ENCODE data around the gene DMXL2. TPM values are rescaled to one million over a fixed set of nuclear protein-coding genes. Genes with fewer than 3 reads are reported as not detected.

Gene DMXL2
- total and polyA plus RNA-seq, 2 experiments from 2014 or later, result 6.1 to 61.1 TPM

GRCh38 chr15:51619331-51620035 lies 3.1 kb downstream of the DMXL2 start (continued):
- TF ChIP-seq STAT1 (IDR thresholded peaks at IDR 0.05; ENCODE audit: unreplicated experiment), result no peak
- TF ChIP-seq, protein P1, sequence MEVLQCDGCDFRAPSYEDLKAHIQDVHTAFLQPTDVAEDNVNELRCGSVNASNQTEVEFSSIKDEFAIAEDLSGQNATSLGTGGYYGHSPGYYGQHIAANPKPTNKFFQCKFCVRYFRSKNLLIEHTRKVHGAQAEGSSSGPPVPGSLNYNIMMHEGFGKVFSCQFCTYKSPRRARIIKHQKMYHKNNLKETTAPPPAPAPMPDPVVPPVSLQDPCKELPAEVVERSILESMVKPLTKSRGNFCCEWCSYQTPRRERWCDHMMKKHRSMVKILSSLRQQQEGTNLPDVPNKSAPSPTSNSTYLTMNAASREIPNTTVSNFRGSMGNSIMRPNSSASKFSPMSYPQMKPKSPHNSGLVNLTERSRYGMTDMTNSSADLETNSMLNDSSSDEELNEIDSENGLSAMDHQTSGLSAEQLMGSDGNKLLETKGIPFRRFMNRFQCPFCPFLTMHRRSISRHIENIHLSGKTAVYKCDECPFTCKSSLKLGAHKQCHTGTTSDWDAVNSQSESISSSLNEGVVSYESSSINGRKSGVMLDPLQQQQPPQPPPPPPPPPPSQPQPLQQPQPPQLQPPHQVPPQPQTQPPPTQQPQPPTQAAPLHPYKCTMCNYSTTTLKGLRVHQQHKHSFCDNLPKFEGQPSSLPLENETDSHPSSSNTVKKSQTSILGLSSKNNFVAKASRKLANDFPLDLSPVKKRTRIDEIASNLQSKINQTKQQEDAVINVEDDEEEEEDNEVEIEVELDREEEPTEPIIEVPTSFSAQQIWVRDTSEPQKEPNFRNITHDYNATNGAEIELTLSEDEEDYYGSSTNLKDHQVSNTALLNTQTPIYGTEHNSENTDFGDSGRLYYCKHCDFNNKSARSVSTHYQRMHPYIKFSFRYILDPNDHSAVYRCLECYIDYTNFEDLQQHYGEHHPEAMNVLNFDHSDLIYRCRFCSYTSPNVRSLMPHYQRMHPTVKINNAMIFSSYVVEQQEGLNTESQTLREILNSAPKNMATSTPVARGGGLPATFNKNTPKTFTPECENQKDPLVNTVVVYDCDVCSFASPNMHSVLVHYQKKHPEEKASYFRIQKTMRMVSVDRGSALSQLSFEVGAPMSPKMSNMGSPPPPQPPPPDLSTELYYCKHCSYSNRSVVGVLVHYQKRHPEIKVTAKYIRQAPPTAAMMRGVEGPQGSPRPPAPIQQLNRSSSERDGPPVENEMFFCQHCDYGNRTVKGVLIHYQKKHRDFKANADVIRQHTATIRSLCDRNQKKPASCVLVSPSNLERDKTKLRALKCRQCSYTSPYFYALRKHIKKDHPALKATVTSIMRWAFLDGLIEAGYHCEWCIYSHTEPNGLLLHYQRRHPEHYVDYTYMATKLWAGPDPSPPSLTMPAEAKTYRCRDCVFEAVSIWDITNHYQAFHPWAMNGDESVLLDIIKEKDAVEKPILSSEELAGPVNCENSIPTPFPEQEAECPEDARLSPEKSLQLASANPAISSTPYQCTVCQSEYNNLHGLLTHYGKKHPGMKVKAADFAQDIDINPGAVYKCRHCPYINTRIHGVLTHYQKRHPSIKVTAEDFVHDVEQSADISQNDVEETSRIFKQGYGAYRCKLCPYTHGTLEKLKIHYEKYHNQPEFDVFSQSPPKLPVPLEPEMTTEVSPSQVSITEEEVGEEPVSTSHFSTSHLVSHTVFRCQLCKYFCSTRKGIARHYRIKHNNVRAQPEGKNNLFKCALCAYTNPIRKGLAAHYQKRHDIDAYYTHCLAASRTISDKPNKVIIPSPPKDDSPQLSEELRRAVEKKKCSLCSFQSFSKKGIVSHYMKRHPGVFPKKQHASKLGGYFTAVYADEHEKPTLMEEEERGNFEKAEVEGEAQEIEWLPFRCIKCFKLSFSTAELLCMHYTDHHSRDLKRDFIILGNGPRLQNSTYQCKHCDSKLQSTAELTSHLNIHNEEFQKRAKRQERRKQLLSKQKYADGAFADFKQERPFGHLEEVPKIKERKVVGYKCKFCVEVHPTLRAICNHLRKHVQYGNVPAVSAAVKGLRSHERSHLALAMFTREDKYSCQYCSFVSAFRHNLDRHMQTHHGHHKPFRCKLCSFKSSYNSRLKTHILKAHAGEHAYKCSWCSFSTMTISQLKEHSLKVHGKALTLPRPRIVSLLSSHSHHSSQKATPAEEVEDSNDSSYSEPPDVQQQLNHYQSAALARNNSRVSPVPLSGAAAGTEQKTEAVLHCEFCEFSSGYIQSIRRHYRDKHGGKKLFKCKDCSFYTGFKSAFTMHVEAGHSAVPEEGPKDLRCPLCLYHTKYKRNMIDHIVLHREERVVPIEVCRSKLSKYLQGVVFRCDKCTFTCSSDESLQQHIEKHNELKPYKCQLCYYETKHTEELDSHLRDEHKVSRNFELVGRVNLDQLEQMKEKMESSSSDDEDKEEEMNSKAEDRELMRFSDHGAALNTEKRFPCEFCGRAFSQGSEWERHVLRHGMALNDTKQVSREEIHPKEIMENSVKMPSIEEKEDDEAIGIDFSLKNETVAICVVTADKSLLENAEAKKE (CRISPR knock-in tag; IDR thresholded peaks at IDR 0.05), result no peak

GRCh38 chr15:51617886-51618285 lies 4.7 kb downstream of the DMXL2 start:
- no peak overlapping the region for H3K4me3 Mint-ChIP-seq
- Histone ChIP-seq H3K79me2 (replicated peaks; ENCODE audit: insufficient read depth) (no peaks in the 10 kb centered on the region; the same call in 1 of the 2 replicates), H3K4me3 (no peak overlapping the region), H3K27ac (ENCODE audit: low read depth) (no peak overlapping the region), H3F3A (replicated peaks; ENCODE audit: low read depth) (no peaks in the 10 kb centered on the region), H4K20me1 (replicated peaks; ENCODE audit: insufficient read depth) (0 out of 2 replicates have a peak, but pooled peaks cover 5% of the 10 kb centered on the region), H3K9me2 (ENCODE audit: insufficient read depth) (no peaks in the 10 kb centered on the region), H3K36me3 (ENCODE audit: insufficient read depth) (no peaks in the 10 kb centered on the region), H3K4me1 (ENCODE audit: insufficient read depth) (peaks cover 7% of the 10 kb centered on the region), H3K4me2 (no peak overlapping the region), H3K27me3 (ENCODE audit: insufficient read depth) (peaks cover 15% of the 10 kb centered on the region), H2AFZ (no peak overlapping the region)
- no peak overlapping the region for H3K27ac Mint-ChIP-seq
- peaks cover 9% of the 10 kb centered on the region for H3K9me3 Mint-ChIP-seq
- peaks cover 4% of the 10 kb centered on the region for H3K27me3 Mint-ChIP-seq (ENCODE audit: insufficient read depth, low read depth, poor library complexity)
- H3K36me3 Mint-ChIP-seq (ENCODE audit: low read depth), result peaks cover 8% of the 10 kb centered on the region; the same call in 2 of the 3 replicates
- H3K4me1 Mint-ChIP-seq, result peaks cover 10% of the 10 kb centered on the region; the same call in 2 of the 3 replicates
- no peak for DNase-seq (ENCODE audit: low spot score)
- ATAC-seq, result no peak
- TF ChIP-seq, protein P1 (CRISPR knock-in tag; IDR thresholded peaks at IDR 0.05), result no peak
- no peak for TF ChIP-seq ETS1 (IDR thresholded peaks at IDR 0.05)
- no peak for TF ChIP-seq NANOG (IDR thresholded peaks at IDR 0.05; ENCODE audit: borderline replicate concordance)
- no peak for TF ChIP-seq JUNB (IDR thresholded peaks at IDR 0.05; ENCODE audit: unreplicated experiment)
- no peak for TF ChIP-seq ZNF114 (CRISPR knock-in tag; IDR thresholded peaks at IDR 0.05)
- TF ChIP-seq ZNF331 (CRISPR knock-in tag; IDR thresholded peaks at IDR 0.05; ENCODE audit: low read depth), result no peak
